GM23338 (cell line): ENCODE measurements around the gene CPT1A. TPM values are rescaled to one million over a fixed set of nuclear protein-coding genes. Genes with fewer than 3 reads are reported as not detected.

Experiments
- ATAC-seq: fragments of 200-7000 bp; cut with Tn5 transposase; 3 replicates; pipeline ENCODE4 v1.9.1; 2020
- DNase-seq: peaks from one replicate; pipeline ENCODE4 v3.0.0-alpha.2; 2015; ENCODE audit warnings: low spot score
- H2AFZ ChIP-seq: fragments of 200-600 bp; sonication (generic); 2 replicates; pipeline ENCODE4 v1.8.0; 2016; ENCODE audit warnings: antibody characterized with exemption, mild to moderate bottlenecking, moderate library complexity
- H3F3A ChIP-seq: fragments of 200-600 bp; sonication (generic); replicated peaks from 2 replicates; pipeline ENCODE4 v1.8.0; 2017; ENCODE audit warnings: antibody characterized with exemption, mixed run types, low read depth
- H3K27ac ChIP-seq: fragments of 200-600 bp; sonication (generic); 2 replicates; pipeline ENCODE4 v1.6.1; 2016; ENCODE audit warnings: low read depth
- H3K27me3 ChIP-seq: fragments of 200-600 bp; sonication (generic); 2 replicates; pipeline ENCODE4 v1.8.0; 2016; ENCODE audit warnings: mild to moderate bottlenecking, mixed run types, moderate library complexity; ENCODE audit not compliant: insufficient read depth
- H3K36me3 ChIP-seq: fragments of 200-600 bp; sonication (generic); 2 replicates; pipeline ENCODE4 v1.8.0; 2016; ENCODE audit warnings: mild to moderate bottlenecking; ENCODE audit not compliant: insufficient read depth
- H3K4me1 ChIP-seq: fragments of 200-600 bp; sonication (generic); 2 replicates; pipeline ENCODE4 v1.8.0; 2016; ENCODE audit warnings: mild to moderate bottlenecking, moderate library complexity; ENCODE audit not compliant: insufficient read depth
- H3K4me2 ChIP-seq: fragments of 200-600 bp; sonication (generic); 2 replicates; pipeline ENCODE4 v1.7.1; 2017; ENCODE audit warnings: mixed run types
- H3K4me3 ChIP-seq: fragments of 200-600 bp; sonication (generic); 2 replicates; pipeline ENCODE4 v1.6.1; 2016; ENCODE audit warnings: mixed run types
- H3K79me2 ChIP-seq: fragments of 200-600 bp; sonication (generic); replicated peaks from 2 replicates; pipeline ENCODE4 v1.8.0; 2017; ENCODE audit warnings: mild to moderate bottlenecking; ENCODE audit not compliant: insufficient read depth
- H3K9me2 ChIP-seq: fragments of 200-600 bp; sonication (generic); 2 replicates; pipeline ENCODE4 v1.8.0; 2017; ENCODE audit not compliant: insufficient read depth
- H4K20me1 ChIP-seq: fragments of 200-600 bp; sonication (generic); replicated peaks from 2 replicates; pipeline ENCODE4 v1.8.0; 2017; ENCODE audit warnings: mild to moderate bottlenecking; ENCODE audit not compliant: insufficient read depth
- H3K27ac Mint-ChIP-seq: 2 replicates; pipeline ENCODE4 v1.8.0; 2020; ENCODE audit warnings: inconsistent platforms, mild to moderate bottlenecking, moderate library complexity, mixed read lengths
- H3K27me3 Mint-ChIP-seq: 3 replicates; pipeline ENCODE4 v1.8.0; 2022; ENCODE audit warnings: low read depth, mild to moderate bottlenecking, moderate library complexity, mixed read lengths, inconsistent platforms; ENCODE audit not compliant: insufficient read depth, poor library complexity
- H3K36me3 Mint-ChIP-seq: 3 replicates; pipeline ENCODE4 v1.8.0; 2021; ENCODE audit warnings: low read depth, mild to moderate bottlenecking, inconsistent platforms, moderate library complexity, mixed read lengths
- H3K4me1 Mint-ChIP-seq: 3 replicates; pipeline ENCODE4 v1.8.0; 2020; ENCODE audit warnings: mild to moderate bottlenecking, inconsistent platforms, mixed read lengths
- H3K4me3 Mint-ChIP-seq: 3 replicates; pipeline ENCODE4 v1.8.0; 2021; ENCODE audit warnings: moderate library complexity, mild to moderate bottlenecking, inconsistent platforms, mixed read lengths
- H3K9me3 Mint-ChIP-seq: 3 replicates; pipeline ENCODE4 v1.8.0; 2020; ENCODE audit warnings: moderate library complexity, mild to moderate bottlenecking, inconsistent platforms, mixed read lengths
- CREB1 ChIP-seq: fragments of 250-450 bp; sonication (Bioruptor Pico); IDR thresholded peaks from 2 replicates; pipeline ENCODE4 v1.5.0; 2020; ENCODE audit warnings: low read depth, mild to moderate bottlenecking, moderate library complexity
- EZH2phosphoT487 ChIP-seq: fragments of 200-600 bp; sonication (generic); IDR thresholded peaks from one replicate; pipeline ENCODE4 v1.8.1; 2018; ENCODE audit warnings: antibody characterized with exemption; ENCODE audit not compliant: unreplicated experiment
- JUNB ChIP-seq: IDR thresholded peaks from one replicate; pipeline ENCODE4 v1.6.1; 2016; ENCODE audit warnings: antibody characterized with exemption; ENCODE audit not compliant: unreplicated experiment
- POLR2AphosphoS5 ChIP-seq: IDR thresholded peaks from 2 replicates; pipeline ENCODE4 v1.6.1; 2016; ENCODE audit warnings: antibody characterized with exemption, low read depth
- STAT1 ChIP-seq: IDR thresholded peaks from one replicate; pipeline ENCODE4 v1.6.1; 2016; ENCODE audit warnings: antibody characterized with exemption; ENCODE audit not compliant: unreplicated experiment
- ZNF114 ChIP-seq: fragments of 250-450 bp; sonication (Bioruptor Pico); IDR thresholded peaks from 2 replicates; pipeline ENCODE4 v1.5.0; 2020; ENCODE audit warnings: mild to moderate bottlenecking, moderate library complexity
- ZNF331 ChIP-seq: fragments of 250-450 bp; sonication (Bioruptor Pico); IDR thresholded peaks from 2 replicates; pipeline ENCODE4 v1.5.0; 2020; ENCODE audit warnings: low read depth, mild to moderate bottlenecking, moderate library complexity
- polyA plus RNA-seq: library from polyadenylated mRNA; unstranded; fragments of >200 nt; fragmentation: Nextera tagmentation; extraction: Ambion mirVana; gene quantifications from 2 replicates; pipeline ENCODE4 v1.2.1, GENCODE V29; 2016
- total RNA-seq: library from RNA; depleted of rRNA; stranded (reverse); fragments of >200 nt; shearing (Covaris generic); gene quantifications from 2 replicates; pipeline ENCODE4 v1.2.3, GENCODE V29; 2014
- TF ChIP-seq, protein P1 (sequence below): IDR thresholded peaks from 2 replicates; pipeline ENCODE4 v1.6.1; 2016; ENCODE audit warnings: antibody characterized with exemption
- TF ChIP-seq, protein P2 (sequence below), 2 experiments: fragments of 200-600 bp in 1 of 2; sonication (generic) in 1 of 2; conservative IDR thresholded peaks; 2 replicates each; pipeline versions ENCODE4 v1.5.1 to v1.6.1; 2016 to 2017; ENCODE audit warnings: antibody characterized with exemption in 2 of 2, low read depth in 2 of 2, mild to moderate bottlenecking in 2 of 2, moderate library complexity in 1 of 2
- TF ChIP-seq, protein P3 (sequence below): fragments of 250-450 bp; sonication (Bioruptor Pico); IDR thresholded peaks from 2 replicates; pipeline ENCODE4 v1.5.0; 2020; ENCODE audit warnings: mild to moderate bottlenecking, moderate library complexity

CPT1A gene
- total and polyA plus RNA-seq, 2 experiments from 2014 or later = 2.6 to 9.5 TPM

DNA sequence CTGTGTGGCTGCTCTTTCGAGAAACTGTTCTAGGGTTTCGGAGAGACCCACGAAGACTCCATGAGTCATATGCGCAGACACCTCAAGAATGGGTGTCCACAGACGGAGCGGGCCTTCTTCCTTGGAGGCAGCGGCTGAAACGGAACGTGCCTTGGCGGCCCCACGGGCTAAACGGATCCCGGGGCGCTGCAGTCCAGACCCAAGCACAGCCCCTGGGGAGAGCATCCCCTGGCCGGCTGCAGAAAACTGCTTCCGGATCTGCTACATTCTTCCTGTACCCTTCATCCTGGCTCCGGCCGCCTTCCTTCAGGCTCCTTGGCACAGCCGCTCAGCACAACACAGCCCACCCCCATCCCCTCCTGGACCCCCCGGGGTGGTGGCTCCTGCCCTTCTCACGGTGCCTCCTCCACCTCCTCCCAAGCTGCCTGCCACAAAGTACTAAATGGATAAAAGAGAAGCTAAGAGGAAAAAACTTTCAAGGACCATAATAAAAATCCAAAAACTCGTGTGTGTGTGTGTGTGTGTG lies 25.4 kb downstream of the CPT1A start (continued):
- TF ChIP-seq STAT1 = no peak
- TF ChIP-seq, protein P1, sequence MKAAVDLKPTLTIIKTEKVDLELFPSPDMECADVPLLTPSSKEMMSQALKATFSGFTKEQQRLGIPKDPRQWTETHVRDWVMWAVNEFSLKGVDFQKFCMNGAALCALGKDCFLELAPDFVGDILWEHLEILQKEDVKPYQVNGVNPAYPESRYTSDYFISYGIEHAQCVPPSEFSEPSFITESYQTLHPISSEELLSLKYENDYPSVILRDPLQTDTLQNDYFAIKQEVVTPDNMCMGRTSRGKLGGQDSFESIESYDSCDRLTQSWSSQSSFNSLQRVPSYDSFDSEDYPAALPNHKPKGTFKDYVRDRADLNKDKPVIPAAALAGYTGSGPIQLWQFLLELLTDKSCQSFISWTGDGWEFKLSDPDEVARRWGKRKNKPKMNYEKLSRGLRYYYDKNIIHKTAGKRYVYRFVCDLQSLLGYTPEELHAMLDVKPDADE = no peak

DNA sequence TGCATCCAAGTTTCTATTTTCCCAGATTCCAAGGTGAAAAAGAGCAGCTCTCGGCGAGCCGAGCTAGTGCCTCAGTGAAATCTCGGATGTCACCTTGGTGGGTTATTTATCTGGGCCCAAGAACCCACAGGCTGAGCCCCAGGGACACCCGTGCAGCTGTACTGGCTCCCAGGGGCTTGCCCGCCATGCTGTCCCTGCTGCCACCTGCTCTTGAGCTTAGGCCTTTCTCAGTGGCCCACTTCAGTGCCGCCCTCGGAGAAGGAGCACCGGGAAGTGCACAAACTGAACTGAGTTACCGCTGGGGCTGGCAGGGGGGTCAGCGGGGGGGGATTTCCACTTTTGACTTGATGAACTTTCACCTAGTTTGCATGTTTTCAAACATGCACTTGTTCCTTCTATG lies 27.9 kb downstream of the CPT1A start:
- ATAC-seq = no peak
- H3K4me2 ChIP-seq = no peak overlapping the region
- H3F3A ChIP-seq = no peaks in the 10 kb centered on the region
- Mint-ChIP-seq H3K27me3 (peaks cover 8% of the 10 kb centered on the region), H3K9me3 (no peaks in the 10 kb centered on the region), H3K4me3 (no peak overlapping the region), H3K36me3 (no peaks in the 10 kb centered on the region; the same call in 2 of the 3 replicates), H3K4me1 (0 out of 3 replicates have a peak, but pooled peaks cover 3% of the 10 kb centered on the region), H3K27ac (no peak overlapping the region)
- no peaks in the 10 kb centered on the region; the same call in 1 of the 2 replicates for H3K79me2 ChIP-seq
- no peak overlapping the region for H3K4me3 ChIP-seq
- no peak for DNase-seq
- H2AFZ ChIP-seq = no peak overlapping the region
- TF ChIP-seq EZH2phosphoT487 (no peak), CREB1 (CRISPR knock-in tag) (no peak), ZNF331 (CRISPR knock-in tag) (no peak), STAT1 (no peak), ZNF114 (CRISPR knock-in tag) (no peak), JUNB (no peak), POLR2AphosphoS5 (no peak)
- TF ChIP-seq, protein P2, sequence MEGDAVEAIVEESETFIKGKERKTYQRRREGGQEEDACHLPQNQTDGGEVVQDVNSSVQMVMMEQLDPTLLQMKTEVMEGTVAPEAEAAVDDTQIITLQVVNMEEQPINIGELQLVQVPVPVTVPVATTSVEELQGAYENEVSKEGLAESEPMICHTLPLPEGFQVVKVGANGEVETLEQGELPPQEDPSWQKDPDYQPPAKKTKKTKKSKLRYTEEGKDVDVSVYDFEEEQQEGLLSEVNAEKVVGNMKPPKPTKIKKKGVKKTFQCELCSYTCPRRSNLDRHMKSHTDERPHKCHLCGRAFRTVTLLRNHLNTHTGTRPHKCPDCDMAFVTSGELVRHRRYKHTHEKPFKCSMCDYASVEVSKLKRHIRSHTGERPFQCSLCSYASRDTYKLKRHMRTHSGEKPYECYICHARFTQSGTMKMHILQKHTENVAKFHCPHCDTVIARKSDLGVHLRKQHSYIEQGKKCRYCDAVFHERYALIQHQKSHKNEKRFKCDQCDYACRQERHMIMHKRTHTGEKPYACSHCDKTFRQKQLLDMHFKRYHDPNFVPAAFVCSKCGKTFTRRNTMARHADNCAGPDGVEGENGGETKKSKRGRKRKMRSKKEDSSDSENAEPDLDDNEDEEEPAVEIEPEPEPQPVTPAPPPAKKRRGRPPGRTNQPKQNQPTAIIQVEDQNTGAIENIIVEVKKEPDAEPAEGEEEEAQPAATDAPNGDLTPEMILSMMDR (conservative IDR thresholded peaks at IDR 0.05; ENCODE audit: low read depth in 2 of 2) = no peak
- TF ChIP-seq, protein P3, sequence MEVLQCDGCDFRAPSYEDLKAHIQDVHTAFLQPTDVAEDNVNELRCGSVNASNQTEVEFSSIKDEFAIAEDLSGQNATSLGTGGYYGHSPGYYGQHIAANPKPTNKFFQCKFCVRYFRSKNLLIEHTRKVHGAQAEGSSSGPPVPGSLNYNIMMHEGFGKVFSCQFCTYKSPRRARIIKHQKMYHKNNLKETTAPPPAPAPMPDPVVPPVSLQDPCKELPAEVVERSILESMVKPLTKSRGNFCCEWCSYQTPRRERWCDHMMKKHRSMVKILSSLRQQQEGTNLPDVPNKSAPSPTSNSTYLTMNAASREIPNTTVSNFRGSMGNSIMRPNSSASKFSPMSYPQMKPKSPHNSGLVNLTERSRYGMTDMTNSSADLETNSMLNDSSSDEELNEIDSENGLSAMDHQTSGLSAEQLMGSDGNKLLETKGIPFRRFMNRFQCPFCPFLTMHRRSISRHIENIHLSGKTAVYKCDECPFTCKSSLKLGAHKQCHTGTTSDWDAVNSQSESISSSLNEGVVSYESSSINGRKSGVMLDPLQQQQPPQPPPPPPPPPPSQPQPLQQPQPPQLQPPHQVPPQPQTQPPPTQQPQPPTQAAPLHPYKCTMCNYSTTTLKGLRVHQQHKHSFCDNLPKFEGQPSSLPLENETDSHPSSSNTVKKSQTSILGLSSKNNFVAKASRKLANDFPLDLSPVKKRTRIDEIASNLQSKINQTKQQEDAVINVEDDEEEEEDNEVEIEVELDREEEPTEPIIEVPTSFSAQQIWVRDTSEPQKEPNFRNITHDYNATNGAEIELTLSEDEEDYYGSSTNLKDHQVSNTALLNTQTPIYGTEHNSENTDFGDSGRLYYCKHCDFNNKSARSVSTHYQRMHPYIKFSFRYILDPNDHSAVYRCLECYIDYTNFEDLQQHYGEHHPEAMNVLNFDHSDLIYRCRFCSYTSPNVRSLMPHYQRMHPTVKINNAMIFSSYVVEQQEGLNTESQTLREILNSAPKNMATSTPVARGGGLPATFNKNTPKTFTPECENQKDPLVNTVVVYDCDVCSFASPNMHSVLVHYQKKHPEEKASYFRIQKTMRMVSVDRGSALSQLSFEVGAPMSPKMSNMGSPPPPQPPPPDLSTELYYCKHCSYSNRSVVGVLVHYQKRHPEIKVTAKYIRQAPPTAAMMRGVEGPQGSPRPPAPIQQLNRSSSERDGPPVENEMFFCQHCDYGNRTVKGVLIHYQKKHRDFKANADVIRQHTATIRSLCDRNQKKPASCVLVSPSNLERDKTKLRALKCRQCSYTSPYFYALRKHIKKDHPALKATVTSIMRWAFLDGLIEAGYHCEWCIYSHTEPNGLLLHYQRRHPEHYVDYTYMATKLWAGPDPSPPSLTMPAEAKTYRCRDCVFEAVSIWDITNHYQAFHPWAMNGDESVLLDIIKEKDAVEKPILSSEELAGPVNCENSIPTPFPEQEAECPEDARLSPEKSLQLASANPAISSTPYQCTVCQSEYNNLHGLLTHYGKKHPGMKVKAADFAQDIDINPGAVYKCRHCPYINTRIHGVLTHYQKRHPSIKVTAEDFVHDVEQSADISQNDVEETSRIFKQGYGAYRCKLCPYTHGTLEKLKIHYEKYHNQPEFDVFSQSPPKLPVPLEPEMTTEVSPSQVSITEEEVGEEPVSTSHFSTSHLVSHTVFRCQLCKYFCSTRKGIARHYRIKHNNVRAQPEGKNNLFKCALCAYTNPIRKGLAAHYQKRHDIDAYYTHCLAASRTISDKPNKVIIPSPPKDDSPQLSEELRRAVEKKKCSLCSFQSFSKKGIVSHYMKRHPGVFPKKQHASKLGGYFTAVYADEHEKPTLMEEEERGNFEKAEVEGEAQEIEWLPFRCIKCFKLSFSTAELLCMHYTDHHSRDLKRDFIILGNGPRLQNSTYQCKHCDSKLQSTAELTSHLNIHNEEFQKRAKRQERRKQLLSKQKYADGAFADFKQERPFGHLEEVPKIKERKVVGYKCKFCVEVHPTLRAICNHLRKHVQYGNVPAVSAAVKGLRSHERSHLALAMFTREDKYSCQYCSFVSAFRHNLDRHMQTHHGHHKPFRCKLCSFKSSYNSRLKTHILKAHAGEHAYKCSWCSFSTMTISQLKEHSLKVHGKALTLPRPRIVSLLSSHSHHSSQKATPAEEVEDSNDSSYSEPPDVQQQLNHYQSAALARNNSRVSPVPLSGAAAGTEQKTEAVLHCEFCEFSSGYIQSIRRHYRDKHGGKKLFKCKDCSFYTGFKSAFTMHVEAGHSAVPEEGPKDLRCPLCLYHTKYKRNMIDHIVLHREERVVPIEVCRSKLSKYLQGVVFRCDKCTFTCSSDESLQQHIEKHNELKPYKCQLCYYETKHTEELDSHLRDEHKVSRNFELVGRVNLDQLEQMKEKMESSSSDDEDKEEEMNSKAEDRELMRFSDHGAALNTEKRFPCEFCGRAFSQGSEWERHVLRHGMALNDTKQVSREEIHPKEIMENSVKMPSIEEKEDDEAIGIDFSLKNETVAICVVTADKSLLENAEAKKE (CRISPR knock-in tag) = no peak
- TF ChIP-seq, protein P1 = no peak
- H3K4me1 ChIP-seq = no peaks in the 10 kb centered on the region
- no peaks in the 10 kb centered on the region for H3K9me2 ChIP-seq
- no peak overlapping the region for H3K27ac ChIP-seq
- no peaks in the 10 kb centered on the region for H3K27me3 ChIP-seq
- no peaks in the 10 kb centered on the region for H4K20me1 ChIP-seq
- no peaks in the 10 kb centered on the region for H3K36me3 ChIP-seq
